K562 (cell line): ENCODE results near the gene ITPR2. TPM values are rescaled to one million over a fixed set of nuclear protein-coding genes. Genes with fewer than 3 reads are reported as not detected.

Experiments used
- ATAC-seq: fragments of 200-7000 bp; cut with Tn5 transposase; 3 replicates; pipeline ENCODE4 v1.9.1; 2020; ENCODE audit warnings: moderate library complexity
- BruUV-seq: library from RNA; stranded (reverse); fragments of 400-500 nt; replicated peaks from 2 replicates; lab custom pipeline; 2021; lab: Mats Ljungman, UMichigan
- CTCF ChIA-PET: fragments of 300-600 bp; formaldehyde crosslinking; extraction: SDS; loops from one replicate; lab custom pipeline; 2021; ENCODE audit warnings: low intra/inter-chr PET ratio; lab: Yijun Ruan, JAX
- POLR2A ChIA-PET: fragments of 300-600, 350-650 bp; sonication (Branson Sonifier 250); formaldehyde crosslinking; extraction: SDS; loops from one replicate; lab custom pipeline; 2021; ENCODE audit warnings: antibody characterized with exemption, inconsistent platforms; lab: Yijun Ruan, JAX
- DNase-seq, 4 experiments: peaks; one replicate each; pipeline versions ENCODE4 v3.0.0 to v3.0.0-alpha.2; 2011 to 2018; ENCODE audit warnings: low spot score in 3 of 4, mixed read lengths in 3 of 4; ENCODE audit errors: extremely low read depth in 1 of 4
- FAIRE-seq: peaks from 2 replicates; lab custom pipeline; 2011; peaks lifted over from hg19 to GRCh38; lab: Jason Lieb, UNC
- H2AFZ ChIP-seq: 2 replicates; pipeline ENCODE4 v1.6.0; 2011; ENCODE audit warnings: low read depth, low read length, control low read depth, inconsistent platforms
- H3K27ac ChIP-seq: fragments of 200-600 bp; 3 replicates; pipeline ENCODE4 v1.8.0; 2011; ENCODE audit warnings: low read depth, mild to moderate bottlenecking, control low read depth, inconsistent platforms, low read length, moderate library complexity, mixed read lengths; ENCODE audit errors: extremely low read depth
- H3K27me3 ChIP-seq, 2 experiments: fragments of 300-600 bp in 1 of 2; 2 replicates in 1 of 2; 3 replicates in 1 of 2; pipeline versions ENCODE4 v1.6.0 to v1.8.0; 2011; ENCODE audit warnings: inconsistent platforms in 2 of 2, low read length in 2 of 2, mild to moderate bottlenecking in 1 of 2, mixed read lengths in 1 of 2, moderate library complexity in 1 of 2; ENCODE audit not compliant: control insufficient read depth in 2 of 2, insufficient read depth in 2 of 2
- H3K36me3 ChIP-seq: fragments of 300-600 bp; 3 replicates; pipeline ENCODE4 v1.8.0; 2011; ENCODE audit warnings: mild to moderate bottlenecking, low read length, inconsistent platforms; ENCODE audit not compliant: control insufficient read depth, insufficient read depth
- H3K4me1 ChIP-seq, 2 experiments: fragments of 200-600 bp in 1 of 2; replicated peaks in 1 of 2; 2 replicates in 1 of 2; 3 replicates in 1 of 2; pipeline versions ENCODE4 v1.5.1 to v1.8.0; 2011; ENCODE audit warnings: inconsistent platforms in 2 of 2, low read length in 2 of 2, mild to moderate bottlenecking in 1 of 2, mixed read lengths in 1 of 2, moderate library complexity in 1 of 2; ENCODE audit not compliant: control insufficient read depth in 2 of 2, insufficient read depth in 2 of 2
- H3K4me2 ChIP-seq: 2 replicates; pipeline ENCODE4 v1.6.1; 2011; ENCODE audit warnings: low read length, control low read depth, inconsistent platforms, mixed read lengths; ENCODE audit not compliant: insufficient read depth
- H3K4me3 ChIP-seq: fragments of 200-600 bp; sonication (generic), shearing (Covaris generic); 2 replicates; pipeline ENCODE4 v1.5.1; 2016; ENCODE audit warnings: control low read depth, inconsistent platforms
- H3K79me2 ChIP-seq: fragments of 200-600 bp; 3 replicates; pipeline ENCODE4 v1.8.0; 2011; ENCODE audit warnings: low read length, inconsistent platforms; ENCODE audit not compliant: control insufficient read depth, insufficient read depth
- H3K9ac ChIP-seq, 2 experiments: 2 replicates each; pipeline versions ENCODE4 v1.6.0 to v1.6.1; 2011; ENCODE audit warnings: low read depth in 2 of 2, low read length in 2 of 2, control low read depth in 1 of 2, inconsistent platforms in 1 of 2, mild to moderate bottlenecking in 1 of 2, mixed read lengths in 1 of 2; ENCODE audit not compliant: insufficient read depth in 1 of 2
- H3K9me1 ChIP-seq: one replicate; pipeline ENCODE4 v1.6.0; 2011; ENCODE audit warnings: inconsistent platforms, mild to moderate bottlenecking, low read length, moderate library complexity; ENCODE audit not compliant: control insufficient read depth, insufficient read depth
- H3K9me3 ChIP-seq: replicated peaks from 2 replicates; pipeline ENCODE4 v1.5.1; 2011; ENCODE audit warnings: low read depth, low read length, inconsistent platforms; ENCODE audit not compliant: control insufficient read depth, insufficient read depth
- H4K20me1 ChIP-seq: replicated peaks from 2 replicates; pipeline ENCODE4 v1.6.1; 2011; ENCODE audit warnings: low read length, inconsistent platforms, mixed read lengths; ENCODE audit not compliant: control insufficient read depth, insufficient read depth
- ATF1 ChIP-seq, 2 experiments: fragments of 450-650 bp in 1 of 2; IDR thresholded peaks; 2 replicates each; pipeline ENCODE4 v1.6.1; 2016; ENCODE audit warnings: missing compliant biosample characterization in 1 of 2, missing genetic modification characterization in 1 of 2
- CREB5 ChIP-seq: fragments of 250-450 bp; sonication (Bioruptor Pico); IDR thresholded peaks from 2 replicates; pipeline ENCODE4 v1.5.0; 2020; ENCODE audit warnings: mild to moderate bottlenecking
- CTBP1 ChIP-seq: fragments of 450-650 bp; IDR thresholded peaks from 2 replicates; pipeline ENCODE4 v1.6.1; 2016; ENCODE audit warnings: borderline replicate concordance
- E2F8 ChIP-seq: fragments of 450-650 bp; IDR thresholded peaks from 2 replicates; pipeline ENCODE4 v1.7.1; 2018; ENCODE audit warnings: mild to moderate bottlenecking, low read depth; ENCODE audit not compliant: partially characterized antibody
- ESRRA ChIP-seq: fragments of 450-650 bp; IDR thresholded peaks from 2 replicates; pipeline ENCODE4 v1.6.1; 2014; ENCODE audit warnings: low read depth, mild to moderate bottlenecking, moderate library complexity, borderline replicate concordance
- ILF3 ChIP-seq: fragments of 450-650 bp; IDR thresholded peaks from 2 replicates; pipeline ENCODE4 v1.6.1; 2018; ENCODE audit warnings: antibody characterized with exemption, mild to moderate bottlenecking, moderate library complexity, borderline replicate concordance
- REST ChIP-seq, 2 experiments: fragments of 450-650 bp; formaldehyde crosslinking in 1 of 2; IDR thresholded peaks; 2 replicates each; pipeline versions ENCODE4 v1.4.0 to v1.6.1; 2014 to 2020; ENCODE audit warnings: mild to moderate bottlenecking in 2 of 2, borderline replicate concordance in 1 of 2, low read depth in 1 of 2
- RNF2 ChIP-seq: sonication (generic); IDR thresholded peaks from 2 replicates; pipeline ENCODE4 v1.6.1; 2016
- TRIM24 ChIP-seq, 2 experiments: fragments of 450-650 bp; IDR thresholded peaks; 2 replicates each; pipeline ENCODE4 v1.6.1; 2016
- XRCC5 ChIP-seq: fragments of 200-400 bp; formaldehyde crosslinking; IDR thresholded peaks from 2 replicates; pipeline ENCODE4 v1.6.1; 2017; ENCODE audit warnings: low read depth, mild to moderate bottlenecking, low read length
- ZBTB1 ChIP-seq: sonication (generic); formaldehyde crosslinking; IDR thresholded peaks from 2 replicates; pipeline ENCODE4 v1.8.1; 2023; ENCODE audit warnings: missing genetic modification reagents, low read depth, mild to moderate bottlenecking, borderline replicate concordance
- WGBS: fragments of 100-300 bp; shearing (Covaris generic); methylation state at CpG from one replicate; pipeline ENCODE4 v1.1.6; 2016; ENCODE audit warnings: low coverage, mixed read lengths; ENCODE audit not compliant: insufficient coverage; ENCODE audit errors: missing lambda C conversion rate; 5-methylcytosine and 5-hydroxymethylcytosine counted together
- in situ Hi-C: fragments of 300-500 bp; cut with MboI; formaldehyde crosslinking; loops from 4 replicates; pipeline ENCODE4 v1.15.0; 2018; ENCODE audit warnings: inconsistent platforms, mixed read lengths
- intact Hi-C: fragments of 100-400 bp; cut with micrococcal nuclease; formaldehyde crosslinking; loops from 2 replicates; pipeline ENCODE4 v1.14.2; 2022
- polyA plus RNA-seq, 8 experiments: library from polyadenylated mRNA; depleted of rRNA in 4 of 8; stranded (reverse) in 5 of 8; unstranded in 3 of 8; fragments of >200 nt; fragmentation: Nextera tagmentation in 2 of 8; fragmentation: Illumina TruSeq in 1 of 8; extraction: Ambion mirVana in 2 of 8; extraction: Trizol in 1 of 8; gene quantifications; 2 replicates each; pipeline versions ENCODE4 v1.2.1 to v1.2.3, GENCODE V29; 2011 to 2014; ENCODE audit warnings: inconsistent platforms in 1 of 8, missing spikeins in 1 of 8
- total RNA-seq, 7 experiments: library from RNA; depleted of rRNA in 6 of 7; stranded (reverse); fragments of >200 nt in 6 of 7; fragmentation: Illumina TruSeq in 2 of 7; extraction: Trizol in 2 of 7; gene quantifications; 2 replicates each; pipeline versions ENCODE4 v1.2.1 to v1.2.3, GENCODE V29; 2011 to 2021; ENCODE audit warnings: low replicate concordance in 1 of 7

The ITPR2 gene
- total and polyA plus RNA-seq, 9 of the 15 experiments (the other 6 are each of a cell fraction or from before 2014, with no cell fraction given), result 0.21 to 3.3 (median 0.95) TPM

- Histone ChIP-seq H3K4me1 (no peaks in the 10 kb centered on the region), H3K9me1 (no peaks in the 10 kb centered on the region), H2AFZ (no peak overlapping the region), H3K27ac (no peak overlapping the region), H3K79me2 (no peaks in the 10 kb centered on the region), H3K27me3 (no peaks in the 10 kb centered on the region), H3K36me3 (no peaks in the 10 kb centered on the region), H4K20me1 (no peaks in the 10 kb centered on the region), H3K4me3 (no peak overlapping the region), H3K9ac (no peak overlapping the region), H3K9me3 (no peaks in the 10 kb centered on the region), H3K4me2 (no peak overlapping the region)
- DNase-seq (no peak), FAIRE-seq (no peak), ATAC-seq (no peak)
- no TSS peak for BruUV-seq
- ChIA-PET POLR2A (interaction anchor here (0.7 to 0.8 kb wide), 2 partner anchors 116 to 464 kb away, joined by 3 read pairs; no protein-coding TSS in a partner anchor), CTCF (no interaction called here)
- 0% methylated on average over 2 of the region's 2 CpGs for WGBS
- intact Hi-C loops, result no loop called here
- in situ Hi-C loops, result no loop called here
- no peak for TF ChIP-seq E2F8
- no peak for TF ChIP-seq ILF3
- no peak for TF ChIP-seq ESRRA
- TF ChIP-seq TRIM24 (IDR thresholded peaks at IDR 0.05), result no peak
- no peak for TF ChIP-seq ATF1 (CRISPR knock-in tag; IDR thresholded peaks at IDR 0.05)
- TF ChIP-seq ATF1 (tag; IDR thresholded peaks at IDR 0.05), result no peak
- TF ChIP-seq CTBP1, result no peak
- no peak for TF ChIP-seq REST (IDR thresholded peaks at IDR 0.05; ENCODE audit: borderline replicate concordance)
- no peak for TF ChIP-seq REST (CRISPR knock-in tag; IDR thresholded peaks at IDR 0.05; ENCODE audit: low read depth)
- TF ChIP-seq ZBTB1 (CRISPR knock-in tag), result no peak
- TF ChIP-seq XRCC5, result no peak
- no peak for TF ChIP-seq CREB5 (CRISPR knock-in tag)
- TF ChIP-seq RNF2, result no peak
Measured at GRCh38 chr12:26537126-26537525, 295.9 kb downstream of the ITPR2 start.
